Prostate gland (tissue), 2 donors: Measurements from ENCODE around the gene AMDHD2.
"Not testable (repeated sequence)": the region's sequence is repeated elsewhere in the genome, so short reads cannot be mapped to it uniquely, and the experiment has no call there.

ENCODE experiments used
- CTCF ChIP-seq, 4 experiments: fragments of 200-600 bp in 2 of 4; fragments of 450-650 bp in 2 of 4; sonication (generic) in 2 of 4; IDR thresholded peaks; 1 replicate in 3 of 4; 2 replicates in 1 of 4; pipeline ENCODE4 v1.5.1; 2016 to 2019; ENCODE audit warnings: antibody characterized with exemption in 4 of 4, mild to moderate bottlenecking in 2 of 4, moderate library complexity in 2 of 4
- POLR2A ChIP-seq: fragments of 450-650 bp; IDR thresholded peaks from one replicate; pipeline ENCODE4 v1.6.1; 2016; ENCODE audit warnings: antibody characterized with exemption, mild to moderate bottlenecking

- TF ChIP-seq CTCF (IDR thresholded peaks at IDR 0.05); POLR2A: not testable (repeated sequence)
These were observed 31.3 kb downstream of the AMDHD2 start for GRCh38 chr16:2551420-2551889.
